HG03280 (cell line): Measurements from ENCODE around the gene FAM240A.
"Not testable (repeated sequence)": the region's sequence is repeated elsewhere in the genome, so short reads cannot be mapped to it uniquely, and the experiment has no call there.

Source experiments
- ATAC-seq: cut with Tn5 transposase; IDR thresholded peaks from one replicate; pipeline ENCODE4 v1.9.1; 2021; ENCODE audit warnings: mild to moderate bottlenecking, moderate library complexity; ENCODE audit not compliant: unreplicated experiment

Gene FAM240A

GRCh38 chr3:46612324-46612723 is at the start of gene FAM240A:
TSS of gene FAM240A (plus strand) at chr3:46612525. CDS start at chr3:46612684, 159 bp downstream.
- no peak for ATAC-seq

- no peak for ATAC-seq
These were observed 47.9 kb upstream of the FAM240A start for GRCh38 chr3:46564190-46565021.

- no peak for ATAC-seq
These were observed 47.2 kb upstream of the FAM240A start for GRCh38 chr3:46565077-46565476.

- ATAC-seq, result no peak
These were observed 46.7 kb upstream of the FAM240A start for GRCh38 chr3:46565607-46566039.

GRCh38 chr3:46566040-46566641 is 46.2 kb upstream of the FAM240A start, which contains the start of gene LRRC2:
TSS of gene LRRC2 (minus strand) at chr3:46566302. CDS start at chr3:46551591, 14,711 bp downstream.
- no peak for ATAC-seq

GRCh38 chr3:46571684-46572083 is 40.6 kb upstream of the FAM240A start:
- no peak for ATAC-seq

GRCh38 chr3:46573701-46574100 is 38.6 kb upstream of the FAM240A start:
- no peak for ATAC-seq

GRCh38 chr3:46574243-46574646 is 38.1 kb upstream of the FAM240A start:
- no peak for ATAC-seq

GRCh38 chr3:46574881-46575576 is 37.3 kb upstream of the FAM240A start:
- ATAC-seq, result no peak

GRCh38 chr3:46575577-46576222 is 36.6 kb upstream of the FAM240A start:
- no peak for ATAC-seq

GRCh38 chr3:46576386-46576785 is 35.9 kb upstream of the FAM240A start:
- no peak for ATAC-seq

- ATAC-seq, result no peak
These were observed 35.4 kb upstream of the FAM240A start for GRCh38 chr3:46576879-46577278.

- ATAC-seq, result not testable (repeated sequence)
These were observed 34.6 kb upstream of the FAM240A start for GRCh38 chr3:46577580-46578249.

GRCh38 chr3:46578973-46579755 is 33.2 kb upstream of the FAM240A start:
- no peak for ATAC-seq

GRCh38 chr3:46579756-46580286 is 32.5 kb upstream of the FAM240A start:
- ATAC-seq, result no peak

GRCh38 chr3:46580675-46581074 is 31.6 kb upstream of the FAM240A start:
- ATAC-seq, result no peak

- no peak for ATAC-seq
These were observed 27.5 kb upstream of the FAM240A start for GRCh38 chr3:46584598-46585467.
